Measurements from ENCODE around the gene SMCO4. TPM values are rescaled to one million over a fixed set of nuclear protein-coding genes. Genes with fewer than 3 reads are reported as not detected.
"Not testable (repeated sequence)": the region's sequence is repeated elsewhere in the genome, so short reads cannot be mapped to it uniquely, and the experiment has no call there.

SMCO4 gene
- total RNA-seq, 1 experiment from 2014 or later: not detected

DNA sequence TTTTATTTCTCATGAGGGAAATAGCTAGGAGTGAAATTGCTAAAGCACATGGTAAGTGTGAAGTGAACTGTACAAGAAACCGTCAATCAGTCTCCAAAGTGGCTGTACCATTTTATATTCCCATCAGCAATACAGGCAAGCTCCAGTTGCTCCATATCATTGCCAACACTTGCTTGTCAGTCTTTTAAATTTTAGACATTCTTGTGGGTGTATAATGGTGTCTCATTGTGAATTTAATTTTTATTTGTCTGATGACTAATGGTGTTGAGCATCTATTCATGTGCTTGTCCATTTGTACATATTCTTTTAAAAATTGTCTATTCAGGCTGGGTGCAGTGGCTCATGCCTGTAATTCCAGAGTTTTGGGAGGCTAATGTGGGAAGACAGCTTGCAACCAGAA lies 34.1 kb upstream of the SMCO4 start:
- H3K4me2 ChIP-seq (ENCODE audit: low read depth, low read length, poor library complexity, severe bottlenecking): no peak overlapping the region
- DNase-seq: no peak
- no peak overlapping the region for H2AFZ ChIP-seq (ENCODE audit: low read length)
- H4K20me1 ChIP-seq (ENCODE audit: insufficient read depth, low read depth, low read length): no peaks in the 10 kb centered on the region
- peaks cover 11% of the 10 kb centered on the region for H3K9me3 ChIP-seq (ENCODE audit: low read length)
- no peak overlapping the region for H3K9ac ChIP-seq (ENCODE audit: low read length)
- H3K9me2 ChIP-seq (replicated peaks; ENCODE audit: insufficient read depth, low read length): no peaks in the 10 kb centered on the region
- H3K27me3 ChIP-seq (ENCODE audit: low read length): 0 out of 2 replicates have a peak, but pooled peaks cover 6% of the 10 kb centered on the region
- peaks cover 3% of the 10 kb centered on the region for H3K4me1 ChIP-seq (ENCODE audit: low read length)
- no peaks in the 10 kb centered on the region for H3K36me3 ChIP-seq (ENCODE audit: insufficient read depth, low read length)
- H3K27ac ChIP-seq (ENCODE audit: low read length): no peak overlapping the region
- H3K4me3 ChIP-seq (ENCODE audit: low read length): no peak overlapping the region
- no peaks in the 10 kb centered on the region for H3K79me2 ChIP-seq (ENCODE audit: low read length)

DNA sequence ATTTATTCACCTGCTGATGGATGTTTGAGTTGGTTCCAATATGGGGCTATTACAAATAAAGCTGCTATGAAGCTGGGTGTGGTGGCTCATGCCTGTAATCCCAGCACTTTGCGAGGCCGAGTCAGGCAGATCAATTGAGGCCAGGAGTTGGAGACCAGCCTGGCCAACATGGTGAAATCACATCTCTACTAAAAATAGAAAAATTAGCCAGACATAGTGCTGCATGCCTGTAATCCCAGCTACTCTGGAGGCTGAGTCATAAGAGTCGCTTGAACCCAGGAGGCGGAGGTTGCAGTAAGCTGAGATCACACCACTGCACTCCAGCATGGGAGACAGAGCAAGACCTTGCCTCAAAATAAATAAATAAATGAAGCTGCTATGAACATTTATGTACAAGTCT lies 33.7 kb upstream of the SMCO4 start:
- H3K4me1 ChIP-seq (ENCODE audit: low read length); H3K79me2 ChIP-seq (ENCODE audit: low read length); H3K4me3 ChIP-seq (ENCODE audit: low read length); DNase-seq; H3K27me3 ChIP-seq (ENCODE audit: low read length); H2AFZ ChIP-seq (ENCODE audit: low read length); H3K9me2 ChIP-seq (replicated peaks; ENCODE audit: insufficient read depth, low read length); H4K20me1 ChIP-seq (ENCODE audit: insufficient read depth, low read depth, low read length); H3K27ac ChIP-seq (ENCODE audit: low read length); H3K36me3 ChIP-seq (ENCODE audit: insufficient read depth, low read length); H3K9ac ChIP-seq (ENCODE audit: low read length); H3K4me2 ChIP-seq (ENCODE audit: low read depth, low read length, poor library complexity, severe bottlenecking): not testable (repeated sequence)
- H3K9me3 ChIP-seq (ENCODE audit: low read length): peaks cover 11% of the 10 kb centered on the region

DNA sequence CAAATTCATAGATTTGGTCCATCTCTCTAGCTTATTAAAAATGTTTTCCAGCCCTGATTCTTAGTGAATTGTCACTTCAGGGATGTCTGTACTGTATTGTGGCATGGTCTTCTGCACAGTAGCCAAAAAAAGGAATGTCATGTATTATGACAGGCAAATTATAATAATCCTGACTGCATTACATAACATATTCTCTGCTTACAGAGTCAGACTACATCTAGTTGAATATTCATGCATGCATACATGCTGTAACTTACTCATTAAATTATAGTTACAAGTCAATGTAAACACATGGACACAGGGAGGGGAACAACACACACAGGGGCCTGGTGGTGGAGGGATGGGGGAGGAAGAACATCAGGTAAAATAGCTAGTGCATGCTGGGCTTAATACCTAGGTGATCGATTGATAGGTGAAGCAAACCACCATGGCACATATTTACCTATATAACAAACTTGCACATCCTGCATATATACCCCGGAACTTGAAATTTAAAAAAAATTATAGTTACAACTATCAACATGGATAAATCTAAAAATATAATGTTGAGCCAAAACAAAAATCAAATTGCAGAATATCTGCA lies 31.5 kb upstream of the SMCO4 start:
- H3K4me3 ChIP-seq (ENCODE audit: low read length): no peak overlapping the region
- H3K9me3 ChIP-seq (ENCODE audit: low read length): peaks cover 11% of the 10 kb centered on the region
- H3K4me1 ChIP-seq (ENCODE audit: low read length): peaks cover 3% of the 10 kb centered on the region
- no peaks in the 10 kb centered on the region for H3K9me2 ChIP-seq (replicated peaks; ENCODE audit: insufficient read depth, low read length)
- H3K9ac ChIP-seq (ENCODE audit: low read length): no peak overlapping the region
- no peaks in the 10 kb centered on the region for H3K79me2 ChIP-seq (ENCODE audit: low read length)
- H3K36me3 ChIP-seq (ENCODE audit: insufficient read depth, low read length): no peaks in the 10 kb centered on the region
- no peak overlapping the region for H2AFZ ChIP-seq (ENCODE audit: low read length)
- DNase-seq: no peak
- 0 out of 2 replicates have a peak, but pooled peaks cover 6% of the 10 kb centered on the region for H3K27me3 ChIP-seq (ENCODE audit: low read length)
- no peaks in the 10 kb centered on the region for H4K20me1 ChIP-seq (ENCODE audit: insufficient read depth, low read depth, low read length)
- no peak overlapping the region for H3K27ac ChIP-seq (ENCODE audit: low read length)
- H3K4me2 ChIP-seq (ENCODE audit: low read depth, low read length, poor library complexity, severe bottlenecking): no peak overlapping the region

DNA sequence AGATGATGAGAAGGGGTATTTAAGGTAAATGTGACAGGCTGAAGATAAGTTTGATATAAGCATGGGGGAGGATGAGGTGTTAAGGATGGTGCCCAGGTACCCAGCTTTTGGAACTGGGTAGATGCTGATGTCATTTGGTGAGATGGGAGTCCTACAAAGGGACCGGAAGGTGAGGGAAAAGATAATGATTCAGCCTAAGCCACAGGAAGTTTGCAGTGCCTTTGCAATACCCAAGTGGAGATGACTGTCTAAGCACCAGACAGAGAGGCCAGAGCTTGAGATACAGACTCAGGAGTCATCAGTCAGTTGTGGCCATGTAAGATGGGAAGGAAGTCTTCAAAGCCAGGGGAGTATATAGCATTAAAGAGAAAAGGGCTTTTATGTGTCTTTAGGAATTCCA lies 30.0 kb upstream of the SMCO4 start:
- Histone ChIP-seq H2AFZ (ENCODE audit: low read length) (no peak overlapping the region), H3K4me1 (ENCODE audit: low read length) (peaks cover 3% of the 10 kb centered on the region), H4K20me1 (ENCODE audit: insufficient read depth, low read depth, low read length) (no peaks in the 10 kb centered on the region), H3K4me2 (ENCODE audit: low read depth, low read length, poor library complexity, severe bottlenecking) (no peak overlapping the region), H3K79me2 (ENCODE audit: low read length) (no peaks in the 10 kb centered on the region), H3K36me3 (ENCODE audit: insufficient read depth, low read length) (no peaks in the 10 kb centered on the region), H3K9me2 (replicated peaks; ENCODE audit: insufficient read depth, low read length) (no peaks in the 10 kb centered on the region), H3K4me3 (ENCODE audit: low read length) (no peak overlapping the region), H3K9me3 (ENCODE audit: low read length) (no peaks in the 10 kb centered on the region), H3K9ac (ENCODE audit: low read length) (no peak overlapping the region), H3K27ac (ENCODE audit: low read length) (no peak overlapping the region), H3K27me3 (ENCODE audit: low read length) (no peaks in the 10 kb centered on the region)
- no peak for DNase-seq

DNA sequence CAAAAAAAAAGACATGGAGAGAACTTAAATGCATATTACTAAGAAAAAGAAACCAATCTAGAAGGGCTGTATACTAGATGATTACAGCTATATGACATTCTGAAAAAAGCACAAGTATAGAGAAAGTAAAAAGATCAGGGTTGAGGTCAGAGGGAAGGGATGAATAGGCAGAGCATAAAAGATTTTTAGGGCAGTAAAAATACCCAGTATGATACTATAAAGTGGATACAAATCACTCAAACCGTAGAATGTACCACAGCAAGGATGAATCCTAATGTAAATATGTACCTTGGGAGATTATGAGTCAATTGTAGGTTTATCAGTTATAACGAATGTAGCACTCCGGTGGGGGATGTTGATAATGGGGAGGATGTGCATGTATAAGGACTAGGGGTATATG lies 29.4 kb upstream of the SMCO4 start:
- no peak overlapping the region for H3K27ac ChIP-seq (ENCODE audit: low read length)
- H2AFZ ChIP-seq (ENCODE audit: low read length): no peak overlapping the region
- no peaks in the 10 kb centered on the region for H3K9me3 ChIP-seq (ENCODE audit: low read length)
- H3K9ac ChIP-seq (ENCODE audit: low read length): no peak overlapping the region
- H3K79me2 ChIP-seq (ENCODE audit: low read length): no peaks in the 10 kb centered on the region
- no peaks in the 10 kb centered on the region for H3K9me2 ChIP-seq (replicated peaks; ENCODE audit: insufficient read depth, low read length)
- no peak overlapping the region for H3K4me2 ChIP-seq (ENCODE audit: low read depth, low read length, poor library complexity, severe bottlenecking)
- no peak overlapping the region for H3K4me3 ChIP-seq (ENCODE audit: low read length)
- H3K27me3 ChIP-seq (ENCODE audit: low read length): no peaks in the 10 kb centered on the region
- H3K4me1 ChIP-seq (ENCODE audit: low read length): peaks cover 3% of the 10 kb centered on the region
- no peaks in the 10 kb centered on the region for H3K36me3 ChIP-seq (ENCODE audit: insufficient read depth, low read length)
- H4K20me1 ChIP-seq (ENCODE audit: insufficient read depth, low read depth, low read length): no peaks in the 10 kb centered on the region
- no peak for DNase-seq

DNA sequence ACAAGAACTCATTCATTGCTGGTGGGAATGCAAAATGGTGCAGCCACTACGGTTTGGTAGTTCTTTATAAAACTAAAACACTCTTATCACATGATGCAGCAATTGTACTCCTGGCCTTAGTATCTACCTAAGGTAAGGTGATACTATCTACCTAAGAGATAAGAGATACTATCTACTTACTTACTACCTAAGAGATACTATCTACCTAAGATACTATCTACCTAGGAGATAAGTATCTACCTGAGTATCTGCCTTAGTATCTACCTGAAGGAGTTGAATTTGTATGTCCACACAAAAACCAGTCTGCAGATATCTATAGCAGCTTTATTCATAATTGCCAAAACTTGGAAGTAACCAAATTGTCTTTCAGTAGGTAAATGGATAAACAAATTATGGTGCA lies 29.0 kb upstream of the SMCO4 start:
- H2AFZ ChIP-seq (ENCODE audit: low read length): no peak overlapping the region
- no peak overlapping the region for H3K27ac ChIP-seq (ENCODE audit: low read length)
- H3K4me3 ChIP-seq (ENCODE audit: low read length): no peak overlapping the region
- no peaks in the 10 kb centered on the region for H3K9me3 ChIP-seq (ENCODE audit: low read length)
- no peaks in the 10 kb centered on the region for H3K27me3 ChIP-seq (ENCODE audit: low read length)
- no peaks in the 10 kb centered on the region for H3K9me2 ChIP-seq (replicated peaks; ENCODE audit: insufficient read depth, low read length)
- H3K4me1 ChIP-seq (ENCODE audit: low read length): peaks cover 3% of the 10 kb centered on the region
- no peak overlapping the region for H3K9ac ChIP-seq (ENCODE audit: low read length)
- no peaks in the 10 kb centered on the region for H3K79me2 ChIP-seq (ENCODE audit: low read length)
- H3K4me2 ChIP-seq (ENCODE audit: low read depth, low read length, poor library complexity, severe bottlenecking): no peak overlapping the region
- DNase-seq: no peak
- H3K36me3 ChIP-seq (ENCODE audit: insufficient read depth, low read length): no peaks in the 10 kb centered on the region
- no peaks in the 10 kb centered on the region for H4K20me1 ChIP-seq (ENCODE audit: insufficient read depth, low read depth, low read length)

DNA sequence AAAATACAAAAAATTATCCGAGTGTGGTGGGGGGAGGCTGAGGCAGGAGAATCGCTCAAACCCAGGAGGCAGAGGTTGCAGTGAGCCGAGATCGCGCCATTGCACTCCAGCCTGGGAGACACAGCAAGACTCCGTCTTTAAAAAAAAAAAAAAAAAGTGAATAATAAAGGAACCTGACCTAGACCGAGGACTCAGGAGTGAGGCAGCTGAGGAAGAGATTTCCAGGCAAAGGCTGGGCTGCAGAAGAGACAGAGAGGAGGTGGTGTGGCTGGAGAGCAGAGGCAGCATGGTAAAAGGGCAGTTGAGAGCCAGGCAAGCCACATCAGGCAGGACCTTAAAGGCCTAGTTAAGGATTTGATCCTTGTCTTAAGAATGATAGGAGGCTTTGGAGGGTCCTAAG lies 28.4 kb upstream of the SMCO4 start:
- DNase-seq: no peak
- Histone ChIP-seq H3K9me3 (ENCODE audit: low read length) (no peaks in the 10 kb centered on the region), H3K79me2 (ENCODE audit: low read length) (no peaks in the 10 kb centered on the region), H4K20me1 (ENCODE audit: insufficient read depth, low read depth, low read length) (no peaks in the 10 kb centered on the region), H3K27ac (ENCODE audit: low read length) (no peak overlapping the region), H3K9ac (ENCODE audit: low read length) (no peak overlapping the region), H3K27me3 (ENCODE audit: low read length) (no peaks in the 10 kb centered on the region), H3K4me2 (ENCODE audit: low read depth, low read length, poor library complexity, severe bottlenecking) (no peak overlapping the region), H3K36me3 (ENCODE audit: insufficient read depth, low read length) (no peaks in the 10 kb centered on the region), H3K4me3 (ENCODE audit: low read length) (no peak overlapping the region), H3K4me1 (ENCODE audit: low read length) (peaks cover 3% of the 10 kb centered on the region), H2AFZ (ENCODE audit: low read length) (no peak overlapping the region), H3K9me2 (replicated peaks; ENCODE audit: insufficient read depth, low read length) (no peaks in the 10 kb centered on the region)

DNA sequence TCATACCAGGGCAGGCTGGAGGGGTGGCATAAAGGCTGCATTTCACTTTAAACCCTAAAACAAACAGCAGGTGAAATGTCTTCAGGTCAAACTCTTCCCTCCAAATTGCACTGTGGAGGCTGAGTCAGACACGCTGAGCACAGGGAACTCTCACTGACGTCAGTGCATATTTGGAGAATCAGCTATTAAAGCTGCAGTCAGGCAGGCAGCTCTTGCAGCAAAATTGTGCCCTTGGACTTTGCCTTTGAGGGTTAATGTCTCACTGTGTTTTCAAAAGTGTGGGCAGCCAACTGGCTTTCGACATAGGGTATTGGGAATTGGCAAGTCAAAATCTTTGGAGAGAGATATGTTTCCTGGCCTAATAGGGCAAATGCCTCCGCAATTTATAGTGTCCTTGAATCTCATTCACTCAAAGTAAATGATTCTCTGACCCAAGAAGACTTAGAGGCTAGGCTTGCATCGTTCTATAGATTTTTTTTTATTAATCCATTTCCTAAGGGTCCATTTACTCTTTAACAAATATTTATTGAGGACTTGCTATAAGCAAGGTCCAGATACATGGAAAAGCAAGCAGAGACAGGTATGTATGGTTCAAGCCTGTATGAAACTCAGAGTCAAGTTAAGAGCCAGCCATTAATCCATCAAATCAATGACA lies 27.7 kb upstream of the SMCO4 start:
- no peak for DNase-seq

More for the DNA sequence above, 27.7 kb upstream of the SMCO4 start:
- Histone ChIP-seq H3K4me1 (ENCODE audit: low read length) (no peaks in the 10 kb centered on the region; the same call in 1 of the 2 replicates), H3K9me3 (ENCODE audit: low read length) (no peaks in the 10 kb centered on the region), H3K27ac (ENCODE audit: low read length) (no peak overlapping the region), H4K20me1 (ENCODE audit: insufficient read depth, low read depth, low read length) (no peaks in the 10 kb centered on the region), H3K36me3 (ENCODE audit: insufficient read depth, low read length) (no peaks in the 10 kb centered on the region), H3K9me2 (replicated peaks; ENCODE audit: insufficient read depth, low read length) (no peaks in the 10 kb centered on the region), H3K9ac (ENCODE audit: low read length) (no peak overlapping the region), H3K4me3 (ENCODE audit: low read length) (no peak overlapping the region), H3K27me3 (ENCODE audit: low read length) (no peaks in the 10 kb centered on the region), H2AFZ (ENCODE audit: low read length) (no peak overlapping the region), H3K4me2 (ENCODE audit: low read depth, low read length, poor library complexity, severe bottlenecking) (no peak overlapping the region), H3K79me2 (ENCODE audit: low read length) (no peaks in the 10 kb centered on the region)
